ENCODE measurements around the gene ANKRD29.
"Not testable (repeated sequence)": the region's sequence is repeated elsewhere in the genome, so short reads cannot be mapped to it uniquely, and the experiment has no call there.

ANKRD29 gene

GRCh38 chr18:23578891-23579653 lies 83.6 kb downstream of the ANKRD29 start:
- no peak for DNase-seq

DNA sequence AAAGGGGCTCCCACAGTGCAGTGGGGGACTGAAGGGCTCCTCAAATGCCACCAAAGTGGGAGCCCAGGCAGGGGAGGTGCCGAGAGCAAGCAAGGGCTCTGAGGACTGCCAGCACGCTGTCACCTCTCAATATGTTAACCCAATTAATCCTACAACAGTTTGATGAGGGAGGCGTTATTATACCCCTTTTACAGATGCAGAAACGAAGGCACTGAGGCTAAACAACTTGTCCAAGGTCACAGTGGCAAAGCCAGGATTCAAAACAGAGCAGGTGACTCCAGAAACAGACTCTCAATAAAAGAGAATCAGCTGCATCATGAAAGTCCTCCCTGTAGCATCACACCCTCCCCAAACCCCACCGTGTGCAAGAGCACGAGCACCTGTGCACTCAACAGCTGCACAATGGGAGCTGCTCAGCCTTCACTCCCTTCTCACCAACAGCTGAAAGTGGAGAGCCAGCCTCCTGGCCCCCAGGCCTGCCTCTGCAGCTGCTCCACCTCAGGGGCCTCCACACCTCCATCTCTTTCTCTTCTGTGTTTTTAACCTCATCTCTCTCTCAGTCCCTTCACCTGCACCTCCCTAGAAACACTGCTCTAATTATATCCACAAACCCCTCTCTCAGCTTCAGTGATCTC lies 84.5 kb downstream of the ANKRD29 start:
- no peak for DNase-seq

DNA sequence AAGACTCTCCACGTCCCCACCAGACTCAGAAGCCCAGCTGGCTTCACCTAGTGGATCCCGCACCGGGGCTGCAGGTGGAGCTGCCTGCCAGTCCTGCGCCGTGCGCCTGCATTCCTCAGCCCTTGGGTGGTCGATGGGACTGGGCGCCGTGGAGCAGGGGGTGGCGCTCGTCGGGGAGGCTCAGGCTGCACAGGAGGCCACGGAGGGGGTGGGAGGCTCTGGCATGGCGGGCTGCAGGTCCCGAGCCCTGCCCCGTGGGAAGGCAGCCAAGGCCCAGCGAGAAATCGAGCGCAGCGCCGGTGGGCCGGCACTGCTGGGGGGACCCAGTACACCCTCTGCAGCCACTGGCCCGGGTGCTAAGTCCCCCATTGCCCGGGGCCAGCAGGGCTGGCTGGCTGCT lies 85.2 kb downstream of the ANKRD29 start:
- DNase-seq: not testable (repeated sequence)

GRCh38 chr18:23575309-23575651 lies 87.4 kb downstream of the ANKRD29 start:
- DNase-seq: no peak

DNA sequence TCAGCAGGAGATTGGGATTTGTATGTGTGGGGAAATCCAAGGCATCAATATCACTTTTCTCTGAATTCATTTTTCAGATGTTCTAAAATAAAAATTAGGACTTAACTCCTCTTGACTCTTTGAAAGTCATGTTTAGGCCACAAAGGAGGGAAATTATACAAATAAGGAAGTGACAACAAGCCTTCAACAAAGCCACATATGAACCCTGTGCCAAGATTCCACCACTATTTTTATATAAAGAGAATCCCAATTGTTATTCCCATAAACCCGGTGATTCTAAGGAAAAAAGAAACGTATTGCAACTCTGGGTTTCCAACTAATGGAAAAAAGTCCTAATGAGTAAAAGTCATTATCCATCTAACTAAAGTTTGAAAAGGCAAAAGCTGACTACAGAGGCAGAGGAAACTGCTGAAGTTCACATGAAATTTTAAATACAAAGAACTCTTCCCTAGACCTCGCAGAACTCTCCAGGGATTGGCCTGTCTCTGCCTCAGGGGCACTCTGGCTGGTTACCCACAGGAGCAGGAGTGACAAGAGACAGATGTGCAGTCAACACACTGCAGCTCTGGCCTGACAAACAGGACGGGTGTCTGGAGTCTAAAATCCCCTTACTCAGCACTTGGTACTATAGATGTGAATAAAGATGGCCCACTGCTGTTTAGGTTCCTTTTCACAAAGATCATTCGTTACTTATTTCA lies 88.0 kb downstream of the ANKRD29 start:
- no peak for DNase-seq

- peak; percentile 29 to 40 for DNase-seq
These were observed 88.9 kb downstream of the ANKRD29 start for GRCh38 chr18:23573626-23574431.

- no peak for DNase-seq
These were observed 89.7 kb downstream of the ANKRD29 start for GRCh38 chr18:23573020-23573419.

GRCh38 chr18:23572570-23572969 lies 90.1 kb downstream of the ANKRD29 start:
- no peak for DNase-seq

DNA sequence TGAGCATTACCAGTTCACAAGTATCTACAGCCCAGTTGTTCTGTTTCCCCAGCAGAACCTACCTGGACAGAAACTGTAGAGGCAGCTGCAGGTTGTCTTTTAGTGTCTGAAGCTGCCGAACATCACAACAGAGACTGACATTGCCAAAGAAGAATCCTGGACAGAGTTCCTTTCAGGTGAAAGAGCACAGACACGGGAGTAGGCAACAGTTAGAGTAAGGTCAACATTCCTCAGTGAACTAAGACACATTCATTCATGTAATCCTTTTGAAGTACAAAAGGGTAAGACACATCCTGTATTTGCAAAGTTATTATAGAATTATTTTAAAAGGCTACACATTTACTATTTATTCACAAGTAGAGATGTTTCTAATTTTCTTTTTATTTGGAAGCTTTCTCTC lies 90.7 kb downstream of the ANKRD29 start:
- no peak for DNase-seq

- no peak for DNase-seq
These were observed 91.7 kb downstream of the ANKRD29 start for GRCh38 chr18:23570912-23571504.

DNA sequence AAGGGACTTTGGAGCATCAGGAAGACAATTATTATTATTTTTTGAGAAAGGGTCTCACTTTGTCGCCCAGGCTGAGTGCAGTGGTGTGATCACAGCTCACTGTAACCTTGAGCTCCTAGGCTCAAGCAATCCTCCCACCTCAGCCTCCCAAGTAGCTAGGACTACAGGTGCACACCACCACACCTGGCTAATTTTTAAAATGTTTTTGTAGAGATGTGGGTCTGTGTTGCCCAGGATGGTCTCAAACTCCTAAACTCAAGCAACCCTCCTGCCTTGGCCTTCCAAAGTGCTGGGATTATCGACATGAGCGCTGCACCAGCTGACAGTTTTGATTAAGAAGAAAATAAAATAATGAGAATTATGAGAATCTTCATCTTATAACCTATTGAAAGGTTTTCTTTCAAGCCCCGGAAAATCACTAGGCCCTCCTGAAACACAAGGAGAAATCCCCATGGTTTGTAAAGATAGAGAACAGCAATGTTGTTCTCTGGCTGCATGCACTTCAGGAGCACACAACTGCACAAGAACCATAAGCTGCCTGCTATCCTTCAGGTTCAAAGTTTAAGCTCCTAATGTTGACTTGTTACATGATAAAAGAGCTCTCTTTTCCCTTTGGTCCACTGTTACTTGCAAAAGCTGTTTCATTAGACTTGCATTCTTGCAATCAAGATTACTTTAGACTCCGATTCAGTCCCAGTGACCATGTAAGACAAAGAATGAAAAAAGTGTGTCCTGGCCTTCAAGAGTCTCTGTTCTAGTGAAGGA lies 93.2 kb downstream of the ANKRD29 start:
- no peak for DNase-seq

- no peak for DNase-seq
These were observed 94.2 kb downstream of the ANKRD29 start for GRCh38 chr18:23568281-23569138.

- DNase-seq: no peak
These were observed 95.0 kb downstream of the ANKRD29 start for GRCh38 chr18:23567671-23568070.

GRCh38 chr18:23565916-23566547 lies 96.7 kb downstream of the ANKRD29 start:
- no peak for DNase-seq

DNA sequence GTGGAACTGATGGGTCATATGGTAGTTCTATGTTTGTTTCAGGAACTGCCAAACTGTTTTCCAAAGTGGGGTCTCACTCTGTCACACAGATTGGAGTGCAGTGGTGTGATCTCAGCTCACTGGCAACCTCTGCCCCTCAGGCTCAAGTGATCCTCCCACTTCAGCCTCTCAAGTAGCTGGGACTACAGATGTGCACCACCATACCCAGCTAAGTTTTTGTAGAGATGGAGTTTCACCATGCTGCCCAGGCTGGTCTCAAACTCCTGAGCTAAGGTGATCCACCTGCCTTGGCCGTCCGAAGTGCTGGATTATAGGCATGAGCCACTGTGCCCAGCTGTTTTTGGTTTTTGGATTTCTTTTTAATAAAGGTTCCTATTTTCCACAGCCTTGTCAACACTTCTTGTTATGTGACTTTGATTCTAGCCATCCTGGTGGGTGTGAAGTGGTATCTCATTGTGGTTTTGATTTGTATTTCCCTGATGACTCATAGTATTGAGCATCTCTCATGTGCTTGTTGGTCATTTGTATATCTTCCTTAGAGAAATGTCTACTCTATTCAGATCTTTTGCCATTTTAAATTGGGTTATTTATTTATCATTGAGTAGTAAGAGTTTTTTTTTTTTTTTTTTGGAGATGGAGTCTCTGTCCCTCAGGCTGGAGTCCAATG lies 99.2 kb downstream of the ANKRD29 start:
- DNase-seq: no peak

- no peak for DNase-seq
These were observed 102.5 kb downstream of the ANKRD29 start for GRCh38 chr18:23560186-23560585.

DNA sequence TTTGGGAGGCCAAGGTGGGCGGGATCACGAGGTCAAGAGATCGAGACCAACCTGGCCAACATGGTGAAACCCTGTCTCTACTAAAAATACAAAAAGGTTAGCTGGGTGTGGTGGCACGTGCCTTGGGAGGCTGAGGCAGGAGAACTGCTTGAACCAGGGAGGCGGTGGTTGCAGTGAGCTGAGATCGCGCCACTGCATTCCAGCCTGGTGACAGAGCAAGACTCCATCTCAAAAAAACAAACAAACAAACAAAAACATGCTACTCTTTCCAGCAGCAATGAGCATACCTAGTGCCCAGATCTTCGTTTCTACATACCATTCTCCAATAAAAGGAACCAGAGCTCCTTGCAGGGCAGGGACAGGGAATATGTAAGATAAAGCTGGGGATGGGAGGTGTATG lies 105.2 kb downstream of the ANKRD29 start:
- DNase-seq: not testable (repeated sequence)

DNA sequence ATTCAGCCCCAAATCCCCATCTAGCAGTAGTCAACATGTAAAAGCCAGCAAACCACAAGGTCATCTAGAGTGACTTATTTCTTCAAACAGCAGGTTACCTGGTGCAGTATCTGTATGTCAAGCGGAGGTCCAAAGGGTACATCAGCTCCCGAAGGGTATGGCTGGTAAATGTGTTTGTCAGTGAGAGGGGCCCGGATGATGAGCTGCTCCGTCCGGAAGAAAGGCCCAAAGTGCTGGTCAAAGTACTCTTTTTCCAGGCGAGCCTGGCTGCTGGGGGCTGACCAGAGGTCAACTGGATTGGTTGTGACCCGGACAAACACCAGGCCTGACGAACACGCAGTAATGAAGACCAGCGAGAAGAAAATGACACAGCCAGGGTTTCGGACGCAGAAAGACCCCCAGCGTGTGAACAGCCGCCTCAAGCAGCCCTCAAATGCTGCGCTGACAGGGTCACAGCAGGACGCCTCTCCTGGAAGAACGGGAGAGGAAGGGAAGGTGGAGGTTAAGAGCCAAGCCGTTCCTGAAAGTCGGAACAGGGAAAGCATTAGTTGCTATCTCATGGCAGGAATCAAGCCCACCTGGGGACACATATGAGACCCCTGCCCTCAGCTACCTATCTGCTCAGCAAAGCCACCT lies 106.4 kb downstream of the ANKRD29 start:
- no peak for DNase-seq

DNA sequence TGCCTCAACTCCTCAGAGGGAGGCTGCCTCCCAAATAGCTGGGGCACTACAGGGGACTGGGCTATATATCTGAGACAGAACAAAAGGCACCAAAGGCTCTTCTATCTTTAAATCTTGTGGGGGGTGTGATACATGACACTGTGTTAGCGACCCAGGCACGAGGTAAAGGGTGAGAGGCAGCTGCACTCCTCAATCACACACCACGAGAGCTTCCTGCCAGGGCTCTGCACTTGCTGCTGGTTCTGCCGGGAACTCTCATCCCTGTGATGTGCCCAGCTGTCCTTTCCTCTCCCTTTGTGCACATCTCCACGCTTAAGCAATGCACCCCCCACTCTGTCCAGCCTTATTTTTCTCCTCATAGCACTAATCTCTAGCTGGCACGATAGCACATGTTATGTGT lies 108.8 kb downstream of the ANKRD29 start:
- DNase-seq: no peak

Measured in stimulated activated CD4-positive, alpha-beta T cell treated with anti-CD3 and anti-CD28 coated beads, Interleukin-2, amount 100 ng/mL, for 24 hours (primary cell).